Mesenchymal stem cell (in vitro differentiated cells and primary cell): ENCODE measurements around the gene MAP1LC3A.
A peak's percentile ranks its signal among the peaks of the same experiment; 100 is the strongest.

Experiments
- DNase-seq: peaks from one replicate; pipeline ENCODE4 v3.0.0-alpha.2; 2013
- H2AFZ ChIP-seq: one replicate; pipeline ENCODE4 v1.6.1; 2013; ENCODE audit warnings: low read depth, mild to moderate bottlenecking, control low read depth, inconsistent platforms, low read length, moderate library complexity
- H2AK5ac ChIP-seq: 2 replicates; pipeline ENCODE4 v1.6.1; 2013; ENCODE audit warnings: low read length, moderate library complexity, mild to moderate bottlenecking, inconsistent platforms; ENCODE audit not compliant: severe bottlenecking
- H2BK120ac ChIP-seq: one replicate; pipeline ENCODE4 v1.6.1; 2013; ENCODE audit warnings: low read depth, mild to moderate bottlenecking, inconsistent platforms, low read length, moderate library complexity
- H2BK12ac ChIP-seq, 2 experiments: one replicate each; pipeline ENCODE4 v1.6.1; 2013; ENCODE audit warnings: inconsistent platforms in 2 of 2, low read length in 2 of 2, mild to moderate bottlenecking in 2 of 2, moderate library complexity in 2 of 2, control low read depth in 1 of 2
- H2BK15ac ChIP-seq: one replicate; pipeline ENCODE4 v1.6.1; 2013; ENCODE audit warnings: mild to moderate bottlenecking, low read depth, inconsistent platforms; ENCODE audit not compliant: poor library complexity, severe bottlenecking
- H2BK5ac ChIP-seq: 2 replicates; pipeline ENCODE4 v1.6.1; 2013; ENCODE audit warnings: low read depth, mild to moderate bottlenecking, low read length, control low read depth, inconsistent platforms; ENCODE audit not compliant: poor library complexity, severe bottlenecking
- H3K14ac ChIP-seq, 2 experiments: one replicate each; pipeline ENCODE4 v1.6.1; 2013; ENCODE audit warnings: inconsistent platforms in 2 of 2, low read length in 2 of 2, control low read depth in 1 of 2, mild to moderate bottlenecking in 1 of 2, moderate library complexity in 1 of 2
- H3K18ac ChIP-seq, 2 experiments: one replicate each; pipeline ENCODE4 v1.6.1; 2013; ENCODE audit warnings: inconsistent platforms in 2 of 2, low read length in 2 of 2, control low read depth in 1 of 2, low read depth in 1 of 2, mild to moderate bottlenecking in 1 of 2
- H3K23ac ChIP-seq, 2 experiments: one replicate each; pipeline ENCODE4 v1.6.1; 2013; ENCODE audit warnings: inconsistent platforms in 2 of 2, low read length in 2 of 2, mild to moderate bottlenecking in 2 of 2, moderate library complexity in 2 of 2, control low read depth in 1 of 2
- H3K27ac ChIP-seq: 2 replicates; pipeline ENCODE4 v1.5.1; 2013; ENCODE audit warnings: mild to moderate bottlenecking, moderate library complexity, low read length, control low read depth, inconsistent platforms; ENCODE audit not compliant: poor library complexity, severe bottlenecking
- H3K27me3 ChIP-seq, 2 experiments: 2 replicates each; pipeline versions ENCODE4 v1.6.1 to v1.7.0; 2013; ENCODE audit warnings: low read length in 2 of 2, mild to moderate bottlenecking in 2 of 2, moderate library complexity in 2 of 2, control low read depth in 1 of 2, inconsistent platforms in 1 of 2; ENCODE audit not compliant: control insufficient read depth in 1 of 2, insufficient read depth in 1 of 2
- H3K36me3 ChIP-seq, 2 experiments: 2 replicates each; pipeline versions ENCODE4 v1.6.1 to v1.7.0; 2013; ENCODE audit warnings: low read length in 2 of 2, control low read depth in 1 of 2, inconsistent platforms in 1 of 2, low read depth in 1 of 2, mild to moderate bottlenecking in 1 of 2; ENCODE audit not compliant: insufficient read depth in 2 of 2, control insufficient read depth in 1 of 2
- H3K4ac ChIP-seq, 2 experiments: one replicate each; pipeline ENCODE4 v1.6.1; 2013; ENCODE audit warnings: inconsistent platforms in 2 of 2, low read length in 2 of 2, mild to moderate bottlenecking in 2 of 2, moderate library complexity in 2 of 2, control low read depth in 1 of 2, low read depth in 1 of 2
- H3K4me1 ChIP-seq: 2 replicates; pipeline ENCODE4 v1.6.1; 2013; ENCODE audit warnings: low read depth, low read length, control low read depth; ENCODE audit not compliant: control insufficient read depth, insufficient read depth
- H3K4me2 ChIP-seq: 2 replicates; pipeline ENCODE4 v1.6.1; 2013; ENCODE audit warnings: low read length, mild to moderate bottlenecking, inconsistent platforms; ENCODE audit not compliant: poor library complexity, severe bottlenecking
- H3K4me3 ChIP-seq, 2 experiments: 2 replicates each; pipeline versions ENCODE4 v1.5.1 to v1.7.0; 2013; ENCODE audit warnings: low read length in 2 of 2, mild to moderate bottlenecking in 2 of 2, control low read depth in 1 of 2, low read depth in 1 of 2; ENCODE audit not compliant: insufficient read depth in 1 of 2
- H3K79me1 ChIP-seq: replicated peaks from 2 replicates; pipeline ENCODE4 v1.6.1; 2013; ENCODE audit warnings: mild to moderate bottlenecking, control low read depth, low read length, inconsistent platforms; ENCODE audit not compliant: poor library complexity, severe bottlenecking
- H3K9ac ChIP-seq: 2 replicates; pipeline ENCODE4 v1.7.0; 2013; ENCODE audit warnings: mild to moderate bottlenecking, low read length, moderate library complexity
- H3K9me3 ChIP-seq: 2 replicates; pipeline ENCODE4 v1.7.0; 2013; ENCODE audit warnings: mild to moderate bottlenecking, low read length; ENCODE audit not compliant: control insufficient read depth
- H4K8ac ChIP-seq: one replicate; pipeline ENCODE4 v1.6.1; 2013; ENCODE audit warnings: inconsistent platforms, mild to moderate bottlenecking, low read length, moderate library complexity
- H4K91ac ChIP-seq: one replicate; pipeline ENCODE4 v1.6.1; 2013; ENCODE audit warnings: mild to moderate bottlenecking, low read length, inconsistent platforms
- WGBS: methylation state at CpG from one replicate; pipeline ENCODE4 v1.1.7; 2013; ENCODE audit warnings: mixed read lengths; 5-methylcytosine and 5-hydroxymethylcytosine counted together

Gene MAP1LC3A

GRCh38 chr20:34582221-34582620 is 23.7 kb downstream of the MAP1LC3A start:
- no peak overlapping the region for H3K18ac ChIP-seq

GRCh38 chr20:34582911-34583310 is 24.4 kb downstream of the MAP1LC3A start:
- H3K18ac ChIP-seq, result no peak overlapping the region
- H3K4me3 ChIP-seq, result no peak overlapping the region
- no peak overlapping the region for H3K4ac ChIP-seq
- H4K8ac ChIP-seq, result peak overlapping the region; percentile 2
- no peak overlapping the region for H2BK15ac ChIP-seq
- H3K23ac ChIP-seq, result no peak overlapping the region
- H3K36me3 ChIP-seq, result peaks cover 10 to 28% of the 10 kb centered on the region in 2 experiments
- H2BK120ac ChIP-seq, result no peak overlapping the region
- WGBS, result 73% methylated on average over 4 of the region's 4 CpGs
- no peak overlapping the region for H3K14ac ChIP-seq
- no peaks in the 10 kb centered on the region for H3K9me3 ChIP-seq
- H3K4me2 ChIP-seq, result no peak overlapping the region
- no peak overlapping the region for H2BK12ac ChIP-seq
- no peak overlapping the region for H2AFZ ChIP-seq
- no peaks in the 10 kb centered on the region for H3K79me1 ChIP-seq
- H3K9ac ChIP-seq, result no peak overlapping the region
- no peak overlapping the region for H2AK5ac ChIP-seq
- no peaks in the 10 kb centered on the region for H3K27me3 ChIP-seq
- peak; percentile 29 for DNase-seq
- H3K4me1 ChIP-seq, result peaks cover 17% of the 10 kb centered on the region
- no peak overlapping the region for H2BK5ac ChIP-seq
- peak overlapping the region; percentile 29 for H4K91ac ChIP-seq
- H3K27ac ChIP-seq, result no peak overlapping the region

More at GRCh38 chr20:34582221-34582620, 23.7 kb downstream of the MAP1LC3A start:
- Histone ChIP-seq H3K36me3 (peaks cover 10 to 28% of the 10 kb centered on the region in 2 experiments), H3K23ac (no peak overlapping the region), H3K4me3 (peak overlapping the region in 1 of 2 experiments; percentile 46), H3K4ac (no peak overlapping the region), H2BK15ac (no peak overlapping the region), H3K14ac (no peak overlapping the region), H3K4me1 (peaks cover 17% of the 10 kb centered on the region), H3K9ac (peak overlapping the region; percentile 55), H2BK12ac (no peak overlapping the region), H3K27me3 (no peaks in the 10 kb centered on the region), H2AFZ (no peak overlapping the region), H4K91ac (no peak overlapping the region), H3K79me1 (no peaks in the 10 kb centered on the region), H2BK120ac (no peak overlapping the region), H2BK5ac (no peak overlapping the region), H3K27ac (no peak overlapping the region), H3K4me2 (no peak overlapping the region), H3K9me3 (no peaks in the 10 kb centered on the region), H2AK5ac (no peak overlapping the region), H4K8ac (peak overlapping the region; percentile 64)
- DNase-seq, result no peak
- 89% methylated on average over 2 of the region's 4 CpGs for WGBS

- no peak overlapping the region for H3K27ac ChIP-seq
- H2AFZ ChIP-seq, result no peak overlapping the region
These were observed 25.0 kb downstream of the MAP1LC3A start for GRCh38 chr20:34583544-34583943.

GRCh38 chr20:34585019-34585418 is 26.5 kb downstream of the MAP1LC3A start:
- H3K4ac ChIP-seq, result no peak overlapping the region
- peaks cover 10 to 24% of the 10 kb centered on the region in 2 experiments for H3K36me3 ChIP-seq
- no peak overlapping the region for H3K9ac ChIP-seq
- H3K4me2 ChIP-seq, result no peak overlapping the region
- H3K14ac ChIP-seq, result no peak overlapping the region
- H3K23ac ChIP-seq, result no peak overlapping the region
- peaks cover 14% of the 10 kb centered on the region for H3K4me1 ChIP-seq
- no peak overlapping the region for H2BK15ac ChIP-seq
- no peak for DNase-seq
- H2AFZ ChIP-seq, result no peak overlapping the region
- H3K27me3 ChIP-seq, result no peaks in the 10 kb centered on the region
- no peak overlapping the region for H3K4me3 ChIP-seq
- no peak overlapping the region for H2BK120ac ChIP-seq
- no peak overlapping the region for H2AK5ac ChIP-seq
- 98% methylated on average over 5 of the region's 5 CpGs for WGBS
- no peaks in the 10 kb centered on the region for H3K79me1 ChIP-seq
- H3K27ac ChIP-seq, result no peak overlapping the region
- H4K8ac ChIP-seq, result no peak overlapping the region
- H3K9me3 ChIP-seq, result no peaks in the 10 kb centered on the region
- H2BK12ac ChIP-seq, result no peak overlapping the region
- H2BK5ac ChIP-seq, result no peak overlapping the region
- H3K18ac ChIP-seq, result no peak overlapping the region
- no peak overlapping the region for H4K91ac ChIP-seq

More at GRCh38 chr20:34583544-34583943, 25.0 kb downstream of the MAP1LC3A start:
- no peaks in the 10 kb centered on the region for H3K9me3 ChIP-seq
- DNase-seq, result no peak
- peak overlapping the region in 1 of 2 experiments; percentile 36 for H3K14ac ChIP-seq
- H2BK120ac ChIP-seq, result no peak overlapping the region
- H3K4me1 ChIP-seq, result peaks cover 17% of the 10 kb centered on the region
- no peaks in the 10 kb centered on the region for H3K79me1 ChIP-seq
- H4K8ac ChIP-seq, result no peak overlapping the region
- H3K36me3 ChIP-seq, result peaks cover 10 to 25% of the 10 kb centered on the region in 2 experiments
- no peak overlapping the region for H2AK5ac ChIP-seq
- H3K23ac ChIP-seq, result no peak overlapping the region
- no peak overlapping the region for H2BK5ac ChIP-seq
- no peak overlapping the region for H4K91ac ChIP-seq
- no peak overlapping the region for H3K18ac ChIP-seq
- H3K4me2 ChIP-seq, result no peak overlapping the region
- H3K4ac ChIP-seq, result no peak overlapping the region
- H3K4me3 ChIP-seq, result no peak overlapping the region
- WGBS, result 91% methylated on average over 5 of the region's 6 CpGs
- no peak overlapping the region for H2BK15ac ChIP-seq
- no peak overlapping the region for H3K9ac ChIP-seq
- H2BK12ac ChIP-seq, result no peak overlapping the region
- no peaks in the 10 kb centered on the region for H3K27me3 ChIP-seq
